DLD1 (cell line): ENCODE results near the gene ALK.

Experiments used
- in situ Hi-C: cut with HindIII; loops from 2 replicates; pipeline ENCODE4 v1.10.0; 2017; ENCODE audit warnings: low sequenced_read_pairs

The ALK gene

GRCh38 chr2:29388071-29388470, 533.3 kb downstream of the ALK start:
- in situ Hi-C loops: no loop called here

GRCh38 chr2:29382486-29382885, 538.9 kb downstream of the ALK start:
- in situ Hi-C loops: no loop called here

GRCh38 chr2:29377788-29378187, 543.6 kb downstream of the ALK start:
- in situ Hi-C loops: no loop called here

GRCh38 chr2:29376541-29376940, 544.8 kb downstream of the ALK start:
- in situ Hi-C loops: no loop called here

- in situ Hi-C loops: no loop called here
Measured at GRCh38 chr2:29375843-29376242, 545.5 kb downstream of the ALK start.

GRCh38 chr2:29374823-29375222, 546.6 kb downstream of the ALK start:
- in situ Hi-C loops: no loop called here

GRCh38 chr2:29373870-29374269, 547.5 kb downstream of the ALK start:
- in situ Hi-C loops: no loop called here

GRCh38 chr2:29372185-29372584, 549.2 kb downstream of the ALK start:
- in situ Hi-C loops: no loop called here

GRCh38 chr2:29370581-29371125, 550.7 kb downstream of the ALK start:
- in situ Hi-C loops: no loop called here

- in situ Hi-C loops: no loop called here
Measured at GRCh38 chr2:29370173-29370572, 551.2 kb downstream of the ALK start.

- in situ Hi-C loops: no loop called here
Measured at GRCh38 chr2:29368659-29369040, 552.7 kb downstream of the ALK start.

GRCh38 chr2:29367986-29368658, 553.3 kb downstream of the ALK start:
- in situ Hi-C loops: no loop called here

- in situ Hi-C loops: no loop called here
Measured at GRCh38 chr2:29363111-29363510, 558.3 kb downstream of the ALK start.

GRCh38 chr2:29361231-29361630, 560.2 kb downstream of the ALK start:
- in situ Hi-C loops: no loop called here

- in situ Hi-C loops: no loop called here
Measured at GRCh38 chr2:29360016-29360784, 561.2 kb downstream of the ALK start.

- in situ Hi-C loops: no loop called here
Measured at GRCh38 chr2:29353403-29353991, 567.9 kb downstream of the ALK start.

GRCh38 chr2:29351916-29352591, 569.3 kb downstream of the ALK start:
- in situ Hi-C loops: no loop called here

- in situ Hi-C loops: no loop called here
Measured at GRCh38 chr2:29351248-29351647, 570.1 kb downstream of the ALK start.

- in situ Hi-C loops: no loop called here
Measured at GRCh38 chr2:29349316-29350030, 571.9 kb downstream of the ALK start.

GRCh38 chr2:29347774-29348461, 573.5 kb downstream of the ALK start:
- in situ Hi-C loops: no loop called here
